Activated CD4-positive, CD25-positive, alpha-beta regulatory T cell treated with anti-CD3 and anti-CD28 coated beads, Interleukin-2, amount 50 U/mL, for 72 hours (primary cell): ENCODE results near the gene TARP.
"Not testable (repeated sequence)": the region's sequence is repeated elsewhere in the genome, so short reads cannot be mapped to it uniquely, and the experiment has no call there.

Source experiments
- DNase-seq: peaks from one replicate; pipeline ENCODE4 v3.0.0; 2021

Gene TARP

GRCh38 chr7:38296059-38296857 lies 22.8 kb upstream of the TARP start:
- no peak for DNase-seq

- DNase-seq, result no peak
Measured at GRCh38 chr7:38294926-38295325, 21.5 kb upstream of the TARP start.

GRCh38 chr7:38292442-38292841 lies 19.0 kb upstream of the TARP start:
- DNase-seq, result no peak

GRCh38 chr7:38291650-38292049 lies 18.2 kb upstream of the TARP start:
- no peak for DNase-seq

GRCh38 chr7:38291117-38291647 lies 17.7 kb upstream of the TARP start:
- no peak for DNase-seq

- no peak for DNase-seq
Measured at GRCh38 chr7:38284553-38284952, 11.1 kb upstream of the TARP start.

- DNase-seq, result no peak
Measured at GRCh38 chr7:38283809-38284208, 10.4 kb upstream of the TARP start.

- DNase-seq, result no peak
Measured at GRCh38 chr7:38283107-38283506, 9.7 kb upstream of the TARP start.

GRCh38 chr7:38282081-38282480 lies 8.6 kb upstream of the TARP start:
- no peak for DNase-seq

GRCh38 chr7:38281266-38281665 lies 7.8 kb upstream of the TARP start:
- no peak for DNase-seq

- no peak for DNase-seq
Measured at GRCh38 chr7:38280707-38281106, 7.3 kb upstream of the TARP start.

- DNase-seq, result no peak
Measured at GRCh38 chr7:38280000-38280399, 6.6 kb upstream of the TARP start.

- DNase-seq, result no peak
Measured at GRCh38 chr7:38276096-38276877, 2.9 kb upstream of the TARP start.

GRCh38 chr7:38274927-38275620 lies 1.6 kb upstream of the TARP start:
- DNase-seq, result no peak

- no peak for DNase-seq
Measured at GRCh38 chr7:38274486-38274885, 1.1 kb upstream of the TARP start.

- not testable (repeated sequence) for DNase-seq
Measured at GRCh38 chr7:38270405-38270804, 3.0 kb downstream of the TARP start.

GRCh38 chr7:38269704-38270346 lies 3.6 kb downstream of the TARP start:
- DNase-seq, result not testable (repeated sequence)

GRCh38 chr7:38265958-38266357 lies 7.5 kb downstream of the TARP start:
- not testable (repeated sequence) for DNase-seq

GRCh38 chr7:38264602-38265001 lies 8.8 kb downstream of the TARP start:
- DNase-seq, result not testable (repeated sequence)

GRCh38 chr7:38263274-38263673 lies 10.2 kb downstream of the TARP start:
- not testable (repeated sequence) for DNase-seq

- DNase-seq, result no peak
Measured at GRCh38 chr7:38262545-38262944, 10.9 kb downstream of the TARP start.

- not testable (repeated sequence) for DNase-seq
Measured at GRCh38 chr7:38262026-38262425, 11.4 kb downstream of the TARP start.

GRCh38 chr7:38261601-38262000 lies 11.8 kb downstream of the TARP start:
- DNase-seq, result not testable (repeated sequence)
